H9 (cell line): ENCODE results near the gene GNGT2. TPM values are rescaled to one million over a fixed set of nuclear protein-coding genes. Genes with fewer than 3 reads are reported as not detected.

ENCODE experiments used
- DNase-seq: peaks from one replicate; pipeline ENCODE4 v3.0.0-alpha.2; 2017
- H2AFZ ChIP-seq: one replicate; pipeline ENCODE4 v1.6.1; 2013; ENCODE audit warnings: mild to moderate bottlenecking, low read length, control low read depth, moderate library complexity
- H2AK5ac ChIP-seq: 2 replicates; pipeline ENCODE4 v1.6.1; 2013; ENCODE audit warnings: low read length, control low read depth, mixed read lengths; ENCODE audit not compliant: insufficient read length
- H2BK120ac ChIP-seq: one replicate; pipeline ENCODE4 v1.6.1; 2013; ENCODE audit warnings: low read depth, mild to moderate bottlenecking, low read length, control low read depth, inconsistent platforms; ENCODE audit not compliant: poor library complexity, severe bottlenecking
- H2BK12ac ChIP-seq: 2 replicates; pipeline ENCODE4 v1.6.1; 2013; ENCODE audit warnings: low read length, control low read depth, mixed read lengths, low read depth; ENCODE audit not compliant: insufficient read length
- H2BK15ac ChIP-seq: 2 replicates; pipeline ENCODE4 v1.6.1; 2013; ENCODE audit warnings: low read depth, low read length, control low read depth
- H2BK20ac ChIP-seq: one replicate; pipeline ENCODE4 v1.6.1; 2013; ENCODE audit warnings: low read depth, mild to moderate bottlenecking, low read length, control low read depth, inconsistent platforms; ENCODE audit not compliant: poor library complexity, severe bottlenecking
- H2BK5ac ChIP-seq: 2 replicates; pipeline ENCODE4 v1.6.1; 2013; ENCODE audit warnings: low read length, control low read depth, mixed read lengths; ENCODE audit not compliant: insufficient read length
- H3K14ac ChIP-seq: 2 replicates; pipeline ENCODE4 v1.6.1; 2013; ENCODE audit warnings: low read length, control low read depth; ENCODE audit not compliant: insufficient read depth
- H3K18ac ChIP-seq: 2 replicates; pipeline ENCODE4 v1.6.1; 2013; ENCODE audit warnings: low read depth, mild to moderate bottlenecking, mixed read lengths, low read length, control low read depth; ENCODE audit not compliant: insufficient read length
- H3K23ac ChIP-seq: 2 replicates; pipeline ENCODE4 v1.6.1; 2013; ENCODE audit warnings: low read length, control low read depth, mixed read lengths, low read depth; ENCODE audit not compliant: insufficient read length
- H3K23me2 ChIP-seq: 2 replicates; pipeline ENCODE4 v1.6.1; 2013; ENCODE audit warnings: low read depth, mild to moderate bottlenecking, mixed read lengths, low read length, control low read depth; ENCODE audit not compliant: insufficient read length, poor library complexity, severe bottlenecking
- H3K27ac ChIP-seq: 2 replicates; pipeline ENCODE4 v1.5.1; 2013; ENCODE audit warnings: low read length, control low read depth, mixed read lengths, low read depth; ENCODE audit not compliant: insufficient read length
- H3K27me3 ChIP-seq: 2 replicates; pipeline ENCODE4 v1.6.1; 2013; ENCODE audit warnings: low read length, control low read depth, inconsistent platforms; ENCODE audit not compliant: insufficient read depth
- H3K4ac ChIP-seq: 2 replicates; pipeline ENCODE4 v1.6.1; 2013; ENCODE audit warnings: low read depth, mild to moderate bottlenecking, control low read depth, inconsistent platforms, low read length, moderate library complexity
- H3K4me1 ChIP-seq: 2 replicates; pipeline ENCODE4 v1.6.1; 2013; ENCODE audit warnings: low read length, control low read depth, inconsistent platforms; ENCODE audit not compliant: insufficient read depth
- H3K4me2 ChIP-seq: 2 replicates; pipeline ENCODE4 v1.6.1; 2013; ENCODE audit warnings: low read length, control low read depth, mixed read lengths; ENCODE audit not compliant: insufficient read length, insufficient read depth
- H3K56ac ChIP-seq: 2 replicates; pipeline ENCODE4 v1.6.1; 2013; ENCODE audit warnings: low read depth, mild to moderate bottlenecking, mixed read lengths, low read length, control low read depth; ENCODE audit not compliant: insufficient read length
- H3K79me1 ChIP-seq: 2 replicates; pipeline ENCODE4 v1.6.1; 2013; ENCODE audit warnings: low read depth, mild to moderate bottlenecking, moderate library complexity, low read length, control low read depth, inconsistent platforms; ENCODE audit not compliant: insufficient read depth, poor library complexity, severe bottlenecking
- H3K79me2 ChIP-seq: 2 replicates; pipeline ENCODE4 v1.6.1; 2013; ENCODE audit warnings: low read length, control low read depth, inconsistent platforms; ENCODE audit not compliant: insufficient read depth
- H3K9ac ChIP-seq: 2 replicates; pipeline ENCODE4 v1.6.1; 2013; ENCODE audit warnings: low read length, control low read depth, mixed read lengths; ENCODE audit not compliant: insufficient read length; ENCODE audit errors: extremely low read depth
- H3K9me3 ChIP-seq: one replicate; pipeline ENCODE4 v1.6.1; 2013; ENCODE audit warnings: low read depth, low read length, inconsistent platforms; ENCODE audit not compliant: control insufficient read depth
- H3T11ph ChIP-seq: one replicate; pipeline ENCODE4 v1.6.1; 2013; ENCODE audit warnings: mild to moderate bottlenecking, low read length, control low read depth, inconsistent platforms
- H4K20me1 ChIP-seq: one replicate; pipeline ENCODE4 v1.6.1; 2013; ENCODE audit not compliant: control insufficient read depth, insufficient read length, insufficient read depth
- H4K5ac ChIP-seq: 2 replicates; pipeline ENCODE4 v1.6.1; 2013; ENCODE audit warnings: low read depth, mild to moderate bottlenecking, mixed read lengths, low read length, control low read depth; ENCODE audit not compliant: insufficient read length
- H4K8ac ChIP-seq: replicated peaks from 2 replicates; pipeline ENCODE4 v1.6.1; 2013; ENCODE audit warnings: low read length, control low read depth, mixed read lengths, low read depth; ENCODE audit not compliant: insufficient read length
- H4K91ac ChIP-seq: 2 replicates; pipeline ENCODE4 v1.6.1; 2013; ENCODE audit warnings: low read depth, mild to moderate bottlenecking, moderate library complexity, mixed read lengths, low read length, control low read depth; ENCODE audit not compliant: insufficient read length
- H3K27ac Mint-ChIP-seq, 3 experiments: 2 replicates in 2 of 3; 3 replicates in 1 of 3; pipeline ENCODE4 v1.8.0; 2020 to 2021; ENCODE audit warnings: mixed read lengths in 3 of 3, mild to moderate bottlenecking in 1 of 3, moderate library complexity in 1 of 3
- H3K27me3 Mint-ChIP-seq: 2 replicates; pipeline ENCODE4 v1.8.0; 2021; ENCODE audit warnings: low read depth, mild to moderate bottlenecking, moderate library complexity, mixed read lengths
- H3K36me3 Mint-ChIP-seq, 3 experiments: 2 replicates in 2 of 3; 3 replicates in 1 of 3; pipeline ENCODE4 v1.8.0; 2020 to 2021; ENCODE audit warnings: low read depth in 3 of 3, mixed read lengths in 3 of 3; ENCODE audit not compliant: insufficient read depth in 1 of 3
- H3K4me1 Mint-ChIP-seq, 2 experiments: 2 replicates each; pipeline ENCODE4 v1.8.0; 2020; ENCODE audit warnings: mixed read lengths in 2 of 2
- H3K4me3 Mint-ChIP-seq, 2 experiments: 2 replicates in 1 of 2; 3 replicates in 1 of 2; pipeline ENCODE4 v1.8.0; 2020 to 2021; ENCODE audit warnings: mild to moderate bottlenecking in 2 of 2, mixed read lengths in 2 of 2, moderate library complexity in 1 of 2
- H3K9me3 Mint-ChIP-seq, 2 experiments: 2 replicates in 1 of 2; 3 replicates in 1 of 2; pipeline ENCODE4 v1.8.0; 2020; ENCODE audit warnings: mild to moderate bottlenecking in 2 of 2, mixed read lengths in 2 of 2, moderate library complexity in 1 of 2
- WGBS: extraction: QIAGEN DNeasy Blood & Tissue Kit; methylation state at CpG from one replicate; pipeline ENCODE4 v1.1.7; 2013; ENCODE audit warnings: missing lambda C conversion rate, low lambda C conversion rate, mixed read lengths; ENCODE audit not compliant: insufficient read length; ENCODE audit errors: extremely low coverage; 5-methylcytosine and 5-hydroxymethylcytosine counted together
- total RNA-seq: library from RNA; stranded (reverse); gene quantifications from 2 replicates; pipeline ENCODE4 v1.2.1, GENCODE V29; 2021
- TF ChIP-seq, protein P1 (sequence below): fragments of 200-600 bp; sonication (generic); conservative IDR thresholded peaks from 3 replicates; pipeline ENCODE4 v1.8.0; 2021; ENCODE audit warnings: antibody characterized with exemption, mild to moderate bottlenecking

Gene GNGT2
- total RNA-seq, 1 experiment from 2014 or later: 0.42 TPM

GRCh38 chr17:49156256-49156655 is 54.1 kb downstream of the GNGT2 start:
- Histone ChIP-seq H3K27me3 (no peaks in the 10 kb centered on the region; the same call in 1 of the 2 replicates), H3K79me2 (no peaks in the 10 kb centered on the region), H3K23ac (no peak overlapping the region), H3K18ac (no peak overlapping the region), H4K91ac (no peak overlapping the region), H2AK5ac (no peak overlapping the region), H3K27ac (no peak overlapping the region), H4K20me1 (no peaks in the 10 kb centered on the region), H2AFZ (no peak overlapping the region), H3K4me2 (no peak overlapping the region), H4K5ac (no peak overlapping the region), H2BK15ac (no peak overlapping the region), H3K56ac (no peak overlapping the region), H2BK20ac (no peak overlapping the region), H3K79me1 (no peaks in the 10 kb centered on the region), H2BK12ac (no peak overlapping the region), H2BK120ac (no peak overlapping the region), H3K23me2 (no peaks in the 10 kb centered on the region), H3K4ac (no peak overlapping the region), H3K9me3 (no peaks in the 10 kb centered on the region), H3T11ph (no peak overlapping the region), H2BK5ac (no peak overlapping the region), H3K14ac (no peak overlapping the region), H4K8ac (no peak overlapping the region), H3K9ac (no peak overlapping the region), H3K4me1 (no peaks in the 10 kb centered on the region)
- WGBS: no CpG with 5 or more reads among the region's 11 CpGs
- Mint-ChIP-seq H3K4me1 (no peaks in the 10 kb centered on the region; a peak in 1 of 4 replicates), H3K27ac (no peak overlapping the region), H3K9me3 (peaks cover 0 to 5% of the 10 kb centered on the region in 2 experiments; a peak in 2 of 5 replicates), H3K36me3 (no peaks in the 10 kb centered on the region), H3K27me3 (peaks cover 34% of the 10 kb centered on the region), H3K4me3 (no peak overlapping the region)
- TF ChIP-seq, protein P1, sequence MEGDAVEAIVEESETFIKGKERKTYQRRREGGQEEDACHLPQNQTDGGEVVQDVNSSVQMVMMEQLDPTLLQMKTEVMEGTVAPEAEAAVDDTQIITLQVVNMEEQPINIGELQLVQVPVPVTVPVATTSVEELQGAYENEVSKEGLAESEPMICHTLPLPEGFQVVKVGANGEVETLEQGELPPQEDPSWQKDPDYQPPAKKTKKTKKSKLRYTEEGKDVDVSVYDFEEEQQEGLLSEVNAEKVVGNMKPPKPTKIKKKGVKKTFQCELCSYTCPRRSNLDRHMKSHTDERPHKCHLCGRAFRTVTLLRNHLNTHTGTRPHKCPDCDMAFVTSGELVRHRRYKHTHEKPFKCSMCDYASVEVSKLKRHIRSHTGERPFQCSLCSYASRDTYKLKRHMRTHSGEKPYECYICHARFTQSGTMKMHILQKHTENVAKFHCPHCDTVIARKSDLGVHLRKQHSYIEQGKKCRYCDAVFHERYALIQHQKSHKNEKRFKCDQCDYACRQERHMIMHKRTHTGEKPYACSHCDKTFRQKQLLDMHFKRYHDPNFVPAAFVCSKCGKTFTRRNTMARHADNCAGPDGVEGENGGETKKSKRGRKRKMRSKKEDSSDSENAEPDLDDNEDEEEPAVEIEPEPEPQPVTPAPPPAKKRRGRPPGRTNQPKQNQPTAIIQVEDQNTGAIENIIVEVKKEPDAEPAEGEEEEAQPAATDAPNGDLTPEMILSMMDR: no peak
- no peak for DNase-seq

Other genes starting within 250 kb of the GNGT2 start
- gene GIP, start 242.0 kb downstream of the GNGT2 start, total RNA-seq: not detected in 2 replicates
- gene IGF2BP1, start 213.2 kb downstream of the GNGT2 start, total RNA-seq: 432 and 434 TPM in 2 replicates
- gene B4GALNT2, start 77.8 kb downstream of the GNGT2 start, total RNA-seq: not detected in 2 replicates
- 2.1 and 2.4 TPM in 2 replicates for gene ABI3, start 133 bp upstream of the GNGT2 start, total RNA-seq
- 0.31 and 0.63 TPM in 2 replicates for gene PHOSPHO1, start 20.2 kb upstream of the GNGT2 start, total RNA-seq
- 33.6 and 34.1 TPM in 2 replicates for gene ZNF652, start 151.7 kb upstream of the GNGT2 start, total RNA-seq
- gene PHB1, start 204.3 kb upstream of the GNGT2 start, total RNA-seq: 325 and 351 TPM in 2 replicates